NT2/D1 (cell line): ENCODE data around the gene SIGLEC6.

Experiments
- SUZ12 ChIP-seq: IDR thresholded peaks from 2 replicates; pipeline ENCODE4 v1.6.1; 2011; ENCODE audit not compliant: insufficient read length, insufficient read depth; ENCODE audit errors: extremely low read depth
- ZNF274 ChIP-seq: IDR thresholded peaks from 2 replicates; pipeline ENCODE4 v1.6.1; 2011; ENCODE audit warnings: mild to moderate bottlenecking, low read depth, low read length

DNA sequence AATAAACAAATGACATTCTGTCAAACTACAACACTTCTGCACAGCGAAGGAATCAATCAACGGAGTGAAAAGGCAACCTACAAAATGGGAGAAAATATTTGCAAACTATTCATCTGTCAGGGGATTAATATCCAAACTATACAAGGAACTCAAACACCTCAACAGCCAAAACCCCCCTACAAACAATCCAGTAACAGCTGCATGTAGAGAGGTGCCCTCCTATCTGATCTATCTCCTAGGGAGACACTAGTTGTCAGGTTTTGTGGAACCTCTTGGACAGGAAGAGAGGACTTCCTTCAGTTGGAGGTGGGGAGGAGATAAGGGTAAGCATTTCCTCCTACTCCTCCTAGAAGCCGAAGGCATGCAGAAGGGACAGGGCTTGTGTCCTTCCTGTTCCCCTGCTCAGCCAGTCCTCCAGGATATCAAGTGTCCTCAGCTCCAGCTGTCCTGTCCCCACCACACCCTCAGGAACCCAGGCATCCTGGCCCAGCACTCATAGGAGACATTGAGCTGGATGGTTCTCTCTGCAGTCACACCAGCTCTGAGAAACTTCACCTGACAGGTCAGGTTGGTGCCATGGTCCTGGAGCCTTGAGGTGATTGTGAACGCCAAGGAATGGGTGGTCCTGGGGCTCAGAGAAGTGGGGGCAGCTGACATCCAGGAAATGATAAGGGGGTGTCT, 63.5 kb downstream of the SIGLEC6 start:
- TF ChIP-seq ZNF274, result no peak
- no peak for TF ChIP-seq SUZ12
